ENCODE data around the gene PTPRE.

DNA sequence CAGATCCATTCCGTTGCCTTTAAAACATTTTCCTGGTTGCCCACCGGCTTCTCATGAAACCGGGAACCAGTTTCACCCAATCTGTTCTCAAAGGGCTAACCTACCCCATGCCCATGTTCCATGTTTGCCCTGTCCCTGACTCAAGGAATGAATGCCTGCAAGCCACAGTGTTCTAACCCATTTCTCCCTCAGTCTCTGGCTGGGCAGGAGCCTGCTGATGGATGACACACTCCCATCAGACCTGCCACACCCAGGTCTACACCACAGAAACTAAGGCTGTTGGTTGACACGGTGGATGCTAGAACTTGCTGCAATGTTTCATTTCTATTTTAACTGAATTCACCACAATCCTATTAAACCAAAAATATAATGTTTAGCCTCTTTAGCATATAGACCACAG lies 29.8 kb upstream of the PTPRE start:
- TF ChIP-seq, protein P1, sequence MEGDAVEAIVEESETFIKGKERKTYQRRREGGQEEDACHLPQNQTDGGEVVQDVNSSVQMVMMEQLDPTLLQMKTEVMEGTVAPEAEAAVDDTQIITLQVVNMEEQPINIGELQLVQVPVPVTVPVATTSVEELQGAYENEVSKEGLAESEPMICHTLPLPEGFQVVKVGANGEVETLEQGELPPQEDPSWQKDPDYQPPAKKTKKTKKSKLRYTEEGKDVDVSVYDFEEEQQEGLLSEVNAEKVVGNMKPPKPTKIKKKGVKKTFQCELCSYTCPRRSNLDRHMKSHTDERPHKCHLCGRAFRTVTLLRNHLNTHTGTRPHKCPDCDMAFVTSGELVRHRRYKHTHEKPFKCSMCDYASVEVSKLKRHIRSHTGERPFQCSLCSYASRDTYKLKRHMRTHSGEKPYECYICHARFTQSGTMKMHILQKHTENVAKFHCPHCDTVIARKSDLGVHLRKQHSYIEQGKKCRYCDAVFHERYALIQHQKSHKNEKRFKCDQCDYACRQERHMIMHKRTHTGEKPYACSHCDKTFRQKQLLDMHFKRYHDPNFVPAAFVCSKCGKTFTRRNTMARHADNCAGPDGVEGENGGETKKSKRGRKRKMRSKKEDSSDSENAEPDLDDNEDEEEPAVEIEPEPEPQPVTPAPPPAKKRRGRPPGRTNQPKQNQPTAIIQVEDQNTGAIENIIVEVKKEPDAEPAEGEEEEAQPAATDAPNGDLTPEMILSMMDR (conservative IDR thresholded peaks at IDR 0.05; ENCODE audit: low read length), result no peak
- no peak for TF ChIP-seq EZH2phosphoT487 (IDR thresholded peaks at IDR 0.05; ENCODE audit: borderline replicate concordance)

Measured in Loucy (cell line).